Body of pancreas (tissue), 4 donors: Measurements from ENCODE around the gene FXYD2.
"Not testable (repeated sequence)": the region's sequence is repeated elsewhere in the genome, so short reads cannot be mapped to it uniquely, and the experiment has no call there.

Source experiments
- POLR2A ChIP-seq, 3 donors: fragments of 450-650 bp; IDR thresholded peaks; one replicate each; pipeline ENCODE4 v1.6.1; 2016; ENCODE audit warnings: antibody characterized with exemption in 3 of 3, mild to moderate bottlenecking in 2 of 3
- TF ChIP-seq, protein P1 (sequence below), 7 experiments: fragments of 450-650 bp in 4 of 7; fragments of 200-600 bp in 3 of 7; sonication (generic) in 3 of 7; IDR thresholded peaks; one replicate each; pipeline ENCODE4 v1.5.1; 2016 to 2019; ENCODE audit warnings: antibody characterized with exemption in 7 of 7

DNA sequence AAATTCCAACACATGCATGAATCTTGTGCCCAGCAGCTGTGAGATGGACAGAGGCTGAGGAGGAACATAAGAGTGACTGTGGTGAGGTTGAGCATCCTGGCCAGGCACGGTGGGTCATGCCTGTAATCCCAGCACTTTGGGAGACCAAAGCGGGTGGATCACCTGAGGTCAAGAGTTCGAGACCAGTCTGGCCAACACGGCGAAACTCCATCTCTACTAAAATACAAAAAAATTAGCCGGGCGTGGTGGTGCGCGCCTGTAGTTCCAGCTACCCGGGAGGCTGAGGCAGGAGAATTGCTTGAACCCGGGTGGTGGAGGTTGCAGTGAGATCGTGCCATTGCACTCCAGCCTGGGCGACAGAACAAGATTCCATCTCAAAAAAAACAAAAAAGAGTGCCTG, 41.0 kb upstream of the FXYD2 start:
- TF ChIP-seq, protein P1, sequence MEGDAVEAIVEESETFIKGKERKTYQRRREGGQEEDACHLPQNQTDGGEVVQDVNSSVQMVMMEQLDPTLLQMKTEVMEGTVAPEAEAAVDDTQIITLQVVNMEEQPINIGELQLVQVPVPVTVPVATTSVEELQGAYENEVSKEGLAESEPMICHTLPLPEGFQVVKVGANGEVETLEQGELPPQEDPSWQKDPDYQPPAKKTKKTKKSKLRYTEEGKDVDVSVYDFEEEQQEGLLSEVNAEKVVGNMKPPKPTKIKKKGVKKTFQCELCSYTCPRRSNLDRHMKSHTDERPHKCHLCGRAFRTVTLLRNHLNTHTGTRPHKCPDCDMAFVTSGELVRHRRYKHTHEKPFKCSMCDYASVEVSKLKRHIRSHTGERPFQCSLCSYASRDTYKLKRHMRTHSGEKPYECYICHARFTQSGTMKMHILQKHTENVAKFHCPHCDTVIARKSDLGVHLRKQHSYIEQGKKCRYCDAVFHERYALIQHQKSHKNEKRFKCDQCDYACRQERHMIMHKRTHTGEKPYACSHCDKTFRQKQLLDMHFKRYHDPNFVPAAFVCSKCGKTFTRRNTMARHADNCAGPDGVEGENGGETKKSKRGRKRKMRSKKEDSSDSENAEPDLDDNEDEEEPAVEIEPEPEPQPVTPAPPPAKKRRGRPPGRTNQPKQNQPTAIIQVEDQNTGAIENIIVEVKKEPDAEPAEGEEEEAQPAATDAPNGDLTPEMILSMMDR (IDR thresholded peaks at IDR 0.05): not testable (repeated sequence)
- TF ChIP-seq POLR2A (IDR thresholded peaks at IDR 0.05): not testable (repeated sequence)
